ENCODE results near the gene PPCDC.

Gene PPCDC

GRCh38 chr15:75043509-75044257 is 20.3 kb downstream of the PPCDC start:
- in situ Hi-C loops (cut with HindIII; ENCODE audit: low sequenced_read_pairs), result no loop called here

GRCh38 chr15:75044258-75044878 is 21.0 kb downstream of the PPCDC start:
- in situ Hi-C loops (cut with HindIII; ENCODE audit: low sequenced_read_pairs), result no loop called here

- in situ Hi-C loops (cut with HindIII; ENCODE audit: low sequenced_read_pairs), result no loop called here
Observed at GRCh38 chr15:75045332-75046015, 22.1 kb downstream of the PPCDC start.

GRCh38 chr15:75048394-75048793 is 25.0 kb downstream of the PPCDC start:
- in situ Hi-C loops (cut with HindIII; ENCODE audit: low sequenced_read_pairs), result no loop called here

- in situ Hi-C loops (cut with HindIII; ENCODE audit: low sequenced_read_pairs), result no loop called here
Observed at GRCh38 chr15:75049392-75049791, 26.0 kb downstream of the PPCDC start.

- in situ Hi-C loops (cut with HindIII; ENCODE audit: low sequenced_read_pairs), result no loop called here
Observed at GRCh38 chr15:75050283-75050682, 26.9 kb downstream of the PPCDC start.

- in situ Hi-C loops (cut with HindIII; ENCODE audit: low sequenced_read_pairs), result no loop called here
Observed at GRCh38 chr15:75051191-75051608, 27.8 kb downstream of the PPCDC start.

GRCh38 chr15:75051711-75052110 is 28.3 kb downstream of the PPCDC start:
- in situ Hi-C loops (cut with HindIII; ENCODE audit: low sequenced_read_pairs), result no loop called here

- in situ Hi-C loops (cut with HindIII; ENCODE audit: low sequenced_read_pairs), result no loop called here
Observed at GRCh38 chr15:75052972-75053747, 29.8 kb downstream of the PPCDC start.

GRCh38 chr15:75053748-75054125 is 30.3 kb downstream of the PPCDC start:
- in situ Hi-C loops (cut with HindIII; ENCODE audit: low sequenced_read_pairs), result no loop called here

- in situ Hi-C loops (cut with HindIII; ENCODE audit: low sequenced_read_pairs), result no loop called here
Observed at GRCh38 chr15:75054172-75054897, 30.9 kb downstream of the PPCDC start.

GRCh38 chr15:75056036-75056435 is 32.6 kb downstream of the PPCDC start:
- in situ Hi-C loops (cut with HindIII; ENCODE audit: low sequenced_read_pairs), result no loop called here

- in situ Hi-C loops (cut with HindIII; ENCODE audit: low sequenced_read_pairs), result no loop called here
Observed at GRCh38 chr15:75058127-75058905, 34.9 kb downstream of the PPCDC start.

- in situ Hi-C loops (cut with HindIII; ENCODE audit: low sequenced_read_pairs), result no loop called here
Observed at GRCh38 chr15:75059607-75060006, 36.2 kb downstream of the PPCDC start.

- in situ Hi-C loops (cut with HindIII; ENCODE audit: low sequenced_read_pairs), result no loop called here
Observed at GRCh38 chr15:75061272-75061671, 37.9 kb downstream of the PPCDC start.

GRCh38 chr15:75062706-75063105 is 39.3 kb downstream of the PPCDC start:
- in situ Hi-C loops (cut with HindIII; ENCODE audit: low sequenced_read_pairs), result no loop called here

- in situ Hi-C loops (cut with HindIII; ENCODE audit: low sequenced_read_pairs), result no loop called here
Observed at GRCh38 chr15:75063338-75063737, 39.9 kb downstream of the PPCDC start.

- in situ Hi-C loops (cut with HindIII; ENCODE audit: low sequenced_read_pairs), result no loop called here
Observed at GRCh38 chr15:75063889-75064288, 40.5 kb downstream of the PPCDC start.

GRCh38 chr15:75064846-75065245 is 41.5 kb downstream of the PPCDC start:
- in situ Hi-C loops (cut with HindIII; ENCODE audit: low sequenced_read_pairs), result no loop called here

- in situ Hi-C loops (cut with HindIII; ENCODE audit: low sequenced_read_pairs), result no loop called here
Observed at GRCh38 chr15:75065467-75065850, 42.1 kb downstream of the PPCDC start.
